Heart right ventricle (tissue), 16 donors: ENCODE data around the gene FOXN3. TPM values are rescaled to one million over a fixed set of nuclear protein-coding genes. Genes with fewer than 3 reads are reported as not detected.

ENCODE experiments used
- ATAC-seq, 8 donors: fragments of 200-7000 bp; cut with Tn5 transposase; one replicate each; pipeline ENCODE4 v1.9.1; 2020; ENCODE audit warnings: mild to moderate bottlenecking in 8 of 8, moderate library complexity in 8 of 8, moderate number of reproducible peaks in 1 of 8
- DNase-seq, 2 donors: peaks; one replicate each; pipeline ENCODE4 v3.0.0-alpha.2; 2020
- H3K27ac ChIP-seq, 10 donors: fragments of 200-600 bp; sonication (generic) in 2 of 10; one replicate each; pipeline versions ENCODE4 v1.5.0 to v1.8.0; 2020 to 2022; ENCODE audit warnings: mild to moderate bottlenecking in 3 of 10
- H3K27me3 ChIP-seq, 7 donors: fragments of 200-600 bp; one replicate each; pipeline ENCODE4 v1.8.0; 2021 to 2022; ENCODE audit warnings: mild to moderate bottlenecking in 2 of 7
- H3K36me3 ChIP-seq, 9 donors: fragments of 200-600 bp; sonication (generic) in 1 of 9; one replicate each; pipeline versions ENCODE4 v1.5.0 to v1.8.0; 2020 to 2022; ENCODE audit warnings: mild to moderate bottlenecking in 2 of 9
- H3K4me1 ChIP-seq, 9 donors: fragments of 200-600 bp; sonication (generic) in 1 of 9; one replicate each; pipeline versions ENCODE4 v1.5.0 to v1.8.0; 2020 to 2022; ENCODE audit warnings: mild to moderate bottlenecking in 4 of 9
- H3K4me3 ChIP-seq, 10 donors: fragments of 200-600 bp; sonication (generic) in 2 of 10; one replicate each; pipeline versions ENCODE4 v1.5.0 to v1.8.0; 2020 to 2022; ENCODE audit warnings: mild to moderate bottlenecking in 7 of 10, moderate library complexity in 2 of 10
- H3K9me3 ChIP-seq, 11 donors: fragments of 200-600 bp in 10 of 11; sonication (generic) in 2 of 11; one replicate each; pipeline versions ENCODE4 v1.5.0 to v1.8.0; 2013 to 2022; ENCODE audit warnings: mild to moderate bottlenecking in 2 of 11, control low read depth in 1 of 11, moderate library complexity in 1 of 11
- WGBS, 2 donors: extraction: QIAGEN DNeasy Blood & Tissue Kit; methylation state at CpG; one replicate each; pipeline ENCODE4 v1.1.7; 2013; ENCODE audit warnings: inconsistent platforms in 1 of 2; 5-methylcytosine and 5-hydroxymethylcytosine counted together
- intact Hi-C, 10 donors: fragments of 100-400 bp; cut with DNase I; formaldehyde crosslinking; loops; one replicate each; pipeline versions ENCODE4 v1.11.1 to v1.14.2; 2022
- polyA plus RNA-seq, 2 donors: library from polyadenylated mRNA; stranded (reverse); fragments of 200-250 nt; gene quantifications; one replicate each; pipeline ENCODE4 v1.2.3, GENCODE V29; 2013
- total RNA-seq, 10 donors: library from RNA; stranded (reverse); fragmentation: NEBNext Ultra II Directional in 3 of 10; extraction: Animal tissue kit (Norgen Biotek cat#: 25700) in 3 of 10; gene quantifications; one replicate each; pipeline versions ENCODE4 v1.2.1 to v1.2.4, GENCODE V29; 2021 to 2023
- TF ChIP-seq, protein P1 (sequence below), 9 donors: fragments of 200-600 bp; sonication (generic) in 2 of 9; IDR thresholded peaks; one replicate each; pipeline versions ENCODE4 v1.5.0 to v1.8.0; 2021 to 2022; ENCODE audit warnings: antibody characterized with exemption in 9 of 9, mild to moderate bottlenecking in 5 of 9, moderate library complexity in 1 of 9
- donor health status: Arrhythmogenic right ventricular cardiomyopathy.
- donor health status: ischemic (EF 13 %, LVEDD 7.1; RV severe dilation, severe dysfunction).
- donor health status: healthy with polysubstance abuse.
- donor health status: DM: no; HTN: yes; CAD: no.
- donor health status: DM: no; HTN: no; CAD: no.
- donor health status: ischemic (EF 25% LVEDD 6.9; RV normal size, moderate dysfunction).
- donor health status: ischemic (EF 25% LVEDD 5.7; RV mildly dilated, moderate dysfunction).
- donor health status: healthy.
- donor health status: DM: yes; HTN: yes; CAD: no.
- donor health status: Ischemic cardiomyopathy.
- donor health status: ischemic (EF 35%, LVEDD 5.7; RV mildly dilated, moderate dysfunction).
- donor health status: nonischemic (EF 11% LVEDD 7.7; RV severe dilation, severe dysfunction).
- donor health status: DM: yes; HTN: yes; CAD: no.
- donor health status: PGD.
- donor health status: ischemic (EF 29% LVEDD 5.4; RV normal size, mild dysfunction).
- donor health status: nonischemic (EF 23%, LVEDD 6.1; RV moderate dilation, normal function).

FOXN3 gene
- total and polyA plus RNA-seq, 12 donors: 13.0 to 150 (median 107) TPM

DNA sequence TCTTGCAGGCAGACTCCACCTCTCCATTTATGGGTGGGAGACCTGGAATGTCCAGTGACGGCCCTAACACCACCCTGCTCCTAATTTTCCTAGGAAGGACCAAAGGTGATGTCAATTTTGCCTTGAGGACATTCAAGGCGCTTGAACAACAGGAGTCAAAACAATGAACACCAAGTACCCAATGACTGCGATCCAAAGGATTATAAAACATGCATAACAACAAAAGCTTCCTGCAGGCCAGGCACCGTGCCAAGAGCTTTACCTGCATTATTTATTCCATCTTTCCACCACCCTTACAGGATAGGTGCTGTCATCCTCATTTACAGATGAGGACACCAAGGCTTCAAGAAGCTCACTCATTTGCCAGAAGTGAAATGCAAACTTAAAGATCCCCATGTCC is 15.2 kb upstream of the FOXN3 start:
- H3K36me3 ChIP-seq: no peaks in the 10 kb centered on the region
- peak overlapping the region in 1 of 10 donors; percentile 2 for H3K27ac ChIP-seq
- no peaks in the 10 kb centered on the region for H3K9me3 ChIP-seq
- no peak for DNase-seq
- intact Hi-C loops: no loop called here
- TF ChIP-seq, protein P1, sequence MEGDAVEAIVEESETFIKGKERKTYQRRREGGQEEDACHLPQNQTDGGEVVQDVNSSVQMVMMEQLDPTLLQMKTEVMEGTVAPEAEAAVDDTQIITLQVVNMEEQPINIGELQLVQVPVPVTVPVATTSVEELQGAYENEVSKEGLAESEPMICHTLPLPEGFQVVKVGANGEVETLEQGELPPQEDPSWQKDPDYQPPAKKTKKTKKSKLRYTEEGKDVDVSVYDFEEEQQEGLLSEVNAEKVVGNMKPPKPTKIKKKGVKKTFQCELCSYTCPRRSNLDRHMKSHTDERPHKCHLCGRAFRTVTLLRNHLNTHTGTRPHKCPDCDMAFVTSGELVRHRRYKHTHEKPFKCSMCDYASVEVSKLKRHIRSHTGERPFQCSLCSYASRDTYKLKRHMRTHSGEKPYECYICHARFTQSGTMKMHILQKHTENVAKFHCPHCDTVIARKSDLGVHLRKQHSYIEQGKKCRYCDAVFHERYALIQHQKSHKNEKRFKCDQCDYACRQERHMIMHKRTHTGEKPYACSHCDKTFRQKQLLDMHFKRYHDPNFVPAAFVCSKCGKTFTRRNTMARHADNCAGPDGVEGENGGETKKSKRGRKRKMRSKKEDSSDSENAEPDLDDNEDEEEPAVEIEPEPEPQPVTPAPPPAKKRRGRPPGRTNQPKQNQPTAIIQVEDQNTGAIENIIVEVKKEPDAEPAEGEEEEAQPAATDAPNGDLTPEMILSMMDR (IDR thresholded peaks at IDR 0.05): no peak
- no peaks in the 10 kb centered on the region for H3K27me3 ChIP-seq
- H3K4me3 ChIP-seq: no peak overlapping the region
- peaks cover 12 to 51% (median 40%) of the 10 kb centered on the region in 9 donors for H3K4me1 ChIP-seq
- WGBS, 2 donors: 78 to 80% methylated on average over 4 of the region's 4 CpGs
- no peak for ATAC-seq

GRCh38 chr14:89430391-89431236 is 13.6 kb upstream of the FOXN3 start:
- Histone ChIP-seq H3K36me3 (no peaks in the 10 kb centered on the region), H3K9me3 (peaks cover 0 to 4% (median 0%) of the 10 kb centered on the region in 11 donors), H3K4me1 (peaks cover 12 to 53% (median 41%) of the 10 kb centered on the region in 9 donors), H3K4me3 (peak overlapping the region in 9 of 10 donors; percentile 15 to 47 (median 44)), H3K27ac (peak overlapping the region; percentile 1 to 89 (median 66)), H3K27me3 (no peaks in the 10 kb centered on the region)
- ATAC-seq: peak in 6 of 8 donors; percentile 20 to 49 (median 30)
- TF ChIP-seq, protein P1 (IDR thresholded peaks at IDR 0.05): no peak
- DNase-seq: no peak
- intact Hi-C loops: no loop called here
- WGBS, 2 donors: 36 to 52% methylated on average over 9 of the region's 9 CpGs

DNA sequence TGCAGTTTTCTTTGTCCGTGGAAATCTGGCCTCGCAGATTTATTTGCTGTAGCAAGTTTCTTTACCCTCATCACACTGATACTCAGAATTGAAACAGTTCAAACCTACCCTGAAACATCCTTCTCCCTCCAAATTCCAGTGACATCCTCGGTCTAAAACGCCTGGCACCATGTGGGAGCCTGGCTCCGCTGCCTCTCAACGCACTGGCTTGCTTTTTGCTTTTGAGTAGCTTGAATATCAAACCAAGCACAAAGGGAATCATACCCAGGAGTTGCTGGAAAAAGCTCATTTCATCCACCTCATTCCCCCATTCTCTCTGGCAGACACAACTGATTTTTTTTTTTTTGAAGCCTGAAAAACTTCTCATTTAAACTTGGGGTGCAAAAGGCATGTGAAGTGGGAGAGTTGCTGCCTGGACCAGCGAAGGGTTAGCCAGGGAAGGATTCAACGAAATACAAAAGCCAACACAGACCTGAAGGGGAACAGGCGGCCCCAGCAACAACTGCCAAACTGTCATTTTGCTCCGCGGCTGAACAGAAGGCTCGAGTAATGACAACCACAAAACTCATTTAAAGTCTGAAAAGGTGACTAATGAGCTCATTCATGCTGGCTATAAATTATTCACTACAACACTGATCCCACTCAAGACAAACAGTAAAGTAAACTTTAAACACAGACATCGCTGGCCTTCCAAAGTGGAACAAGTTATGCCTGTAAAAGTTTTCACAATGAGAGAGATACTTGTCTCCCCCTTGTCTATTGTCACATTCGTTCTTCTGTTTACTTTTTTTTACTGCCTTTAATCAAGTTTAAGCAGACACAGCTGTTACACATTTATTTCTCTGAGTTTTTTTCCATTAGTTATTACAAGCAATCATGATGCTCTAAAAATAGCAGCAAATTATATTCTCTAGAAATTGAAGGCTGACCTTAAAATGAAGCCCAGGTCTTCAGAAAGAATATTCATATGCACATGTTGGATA is 12.5 kb upstream of the FOXN3 start:
- ATAC-seq: peak in 4 of 8 donors; percentile 18 to 47 (median 39)
- intact Hi-C loops: loop anchor here in 4 of 10 donors (5.0 to 10.0 kb wide), 4 partner anchors 43 to 385 kb away; no protein-coding TSS in a partner anchor
- 34 to 43% methylated on average over 14 of the region's 14 CpGs for whole genome bisulfite sequencing, 2 donors
- peaks cover 0 to 6% (median 0%) of the 10 kb centered on the region in 11 donors for H3K9me3 ChIP-seq
- H3K36me3 ChIP-seq: no peaks in the 10 kb centered on the region
- DNase-seq: no peak
- H3K27me3 ChIP-seq: no peaks in the 10 kb centered on the region
- TF ChIP-seq, protein P1 (IDR thresholded peaks at IDR 0.05): no peak
- H3K27ac ChIP-seq: peak overlapping the region; percentile 24 to 89 (median 66)
- peaks cover 12 to 57% (median 41%) of the 10 kb centered on the region in 9 donors for H3K4me1 ChIP-seq
- peak overlapping the region in 9 of 10 donors; percentile 15 to 47 (median 44) for H3K4me3 ChIP-seq
